ENCODE measurements around the gene PCDHGA11.

- TF ChIP-seq CTCF (IDR thresholded peaks at IDR 0.05) (no peak), POLR2A (IDR thresholded peaks at IDR 0.05) (no peak)
These were observed 20.8 kb downstream of the PCDHGA11 start for GRCh38 chr5:141441571-141442170.
